HS-27A (cell line): ENCODE measurements around the gene ASB13.
"Not testable (repeated sequence)": the region's sequence is repeated elsewhere in the genome, so short reads cannot be mapped to it uniquely, and the experiment has no call there.

Experiments used
- DNase-seq: peaks from one replicate; pipeline ENCODE4 v3.0.0-alpha.2; 2012; ENCODE audit warnings: low read depth, missing footprints

ASB13 gene

GRCh38 chr10:5623081-5623748, 43.2 kb downstream of the ASB13 start:
- no peak for DNase-seq

GRCh38 chr10:5622186-5622960, 44.0 kb downstream of the ASB13 start:
- DNase-seq: no peak

- DNase-seq: not testable (repeated sequence)
Measured at GRCh38 chr10:5621371-5621770, 45.0 kb downstream of the ASB13 start.

- DNase-seq: no peak
Measured at GRCh38 chr10:5620966-5621365, 45.4 kb downstream of the ASB13 start.

- DNase-seq: no peak
Measured at GRCh38 chr10:5620223-5620721, 46.1 kb downstream of the ASB13 start.

GRCh38 chr10:5619362-5620211, 46.8 kb downstream of the ASB13 start:
- DNase-seq: no peak

- no peak for DNase-seq
Measured at GRCh38 chr10:5618829-5619228, 47.6 kb downstream of the ASB13 start.

- DNase-seq: no peak
Measured at GRCh38 chr10:5618042-5618441, 48.4 kb downstream of the ASB13 start.

GRCh38 chr10:5617521-5617920, 48.9 kb downstream of the ASB13 start:
- DNase-seq: no peak

- DNase-seq: no peak
Measured at GRCh38 chr10:5616836-5617235, 49.6 kb downstream of the ASB13 start.

GRCh38 chr10:5616046-5616445, 50.3 kb downstream of the ASB13 start:
- DNase-seq: no peak

- no peak for DNase-seq
Measured at GRCh38 chr10:5615316-5615715, 51.1 kb downstream of the ASB13 start.

GRCh38 chr10:5614155-5614721, 52.2 kb downstream of the ASB13 start:
- DNase-seq: no peak

- no peak for DNase-seq
Measured at GRCh38 chr10:5613481-5614154, 52.8 kb downstream of the ASB13 start.

GRCh38 chr10:5611899-5612680, 54.3 kb downstream of the ASB13 start:
- DNase-seq: no peak

- no peak for DNase-seq
Measured at GRCh38 chr10:5609952-5610616, 56.3 kb downstream of the ASB13 start.

GRCh38 chr10:5608608-5609220, 57.7 kb downstream of the ASB13 start:
- DNase-seq: no peak

- DNase-seq: no peak
Measured at GRCh38 chr10:5607594-5607993, 58.8 kb downstream of the ASB13 start.

- no peak for DNase-seq
Measured at GRCh38 chr10:5606864-5607263, 59.5 kb downstream of the ASB13 start.

GRCh38 chr10:5606321-5606720, 60.1 kb downstream of the ASB13 start:
- DNase-seq: no peak
